Stimulated activated CD4-positive, alpha-beta T cell treated with anti-CD3 and anti-CD28 coated beads, Interleukin-12 subunit alpha, Interleukin-12 subunit beta, amount 100 ng/mL, for 4 hours (primary cell): ENCODE measurements around the gene RAD51B.

Experiments used
- DNase-seq: peaks from one replicate; pipeline ENCODE4 v3.0.0-alpha.2; 2020

RAD51B gene

DNA sequence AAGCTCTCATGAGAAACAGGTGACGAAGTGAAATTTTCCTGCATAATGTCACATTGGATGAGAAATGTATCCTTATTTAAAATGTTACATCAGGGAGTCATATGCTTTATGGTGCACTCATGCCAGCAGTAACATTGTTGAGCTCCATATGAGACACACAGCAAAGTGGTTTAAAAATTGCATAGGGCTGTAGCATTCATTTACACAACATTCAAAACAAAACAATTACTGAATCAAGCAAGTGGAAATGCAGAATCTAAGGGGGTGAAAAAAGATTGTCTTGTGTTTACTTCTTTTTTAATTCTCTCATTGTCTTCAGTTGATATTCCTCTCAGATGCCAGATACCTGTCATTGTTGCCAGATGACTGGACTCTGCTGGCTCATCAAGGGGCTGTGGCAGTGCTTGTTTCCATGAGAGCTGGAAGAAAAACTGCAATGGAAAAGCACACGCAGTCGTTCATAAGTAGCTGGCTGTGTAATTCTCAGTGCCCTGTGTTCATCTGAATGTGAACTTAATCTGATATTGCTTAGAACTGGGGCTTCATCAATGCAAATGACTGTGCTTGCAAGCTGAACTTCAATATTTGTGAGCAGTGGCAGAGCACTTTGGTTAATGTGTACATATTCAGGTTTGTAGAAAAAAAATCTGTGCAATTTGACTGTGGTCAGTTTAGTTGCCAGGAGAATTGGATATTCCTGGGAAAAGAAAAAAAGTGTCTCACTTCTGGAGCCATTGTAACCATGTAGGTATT is 305.6 kb downstream of the RAD51B start:
- DNase-seq = no peak

DNA sequence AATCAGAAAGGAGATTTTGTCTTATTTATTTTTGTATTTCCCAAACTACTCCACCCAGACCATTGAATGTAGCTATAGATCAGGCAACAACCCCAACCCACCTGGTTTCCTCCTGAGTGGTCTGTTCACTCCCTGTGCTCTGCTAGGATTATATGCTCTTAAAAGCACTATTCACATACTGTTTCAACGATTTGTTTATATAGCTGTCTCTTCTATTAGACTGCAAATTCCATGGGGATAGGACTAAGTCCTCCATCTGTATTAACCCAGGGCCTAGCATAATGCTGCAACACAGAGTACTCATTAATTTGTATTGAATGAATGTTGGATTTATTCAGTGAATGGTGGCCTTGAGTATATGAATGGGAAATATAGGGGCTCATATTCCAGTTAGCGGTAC is 307.6 kb downstream of the RAD51B start:
- DNase-seq = no peak

DNA sequence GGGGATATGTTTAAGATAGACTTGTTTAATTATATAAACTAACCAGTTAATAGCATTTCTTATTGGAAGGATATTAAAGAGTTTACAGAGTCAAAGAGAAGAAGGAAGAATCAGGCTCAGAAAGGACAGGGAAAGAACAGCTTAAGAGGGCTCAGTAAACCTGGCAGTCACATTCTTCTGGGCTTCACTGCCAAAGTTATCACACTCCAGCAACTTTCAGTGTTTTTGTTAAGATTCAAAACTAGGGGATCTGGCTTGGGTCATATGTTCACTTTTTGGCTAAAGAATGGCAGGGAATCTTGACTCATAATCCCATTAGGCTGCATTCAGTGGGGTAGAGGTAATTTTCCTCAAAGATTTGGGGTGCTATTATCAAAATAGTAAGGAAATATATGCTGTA is 312.3 kb downstream of the RAD51B start:
- no peak for DNase-seq

DNA sequence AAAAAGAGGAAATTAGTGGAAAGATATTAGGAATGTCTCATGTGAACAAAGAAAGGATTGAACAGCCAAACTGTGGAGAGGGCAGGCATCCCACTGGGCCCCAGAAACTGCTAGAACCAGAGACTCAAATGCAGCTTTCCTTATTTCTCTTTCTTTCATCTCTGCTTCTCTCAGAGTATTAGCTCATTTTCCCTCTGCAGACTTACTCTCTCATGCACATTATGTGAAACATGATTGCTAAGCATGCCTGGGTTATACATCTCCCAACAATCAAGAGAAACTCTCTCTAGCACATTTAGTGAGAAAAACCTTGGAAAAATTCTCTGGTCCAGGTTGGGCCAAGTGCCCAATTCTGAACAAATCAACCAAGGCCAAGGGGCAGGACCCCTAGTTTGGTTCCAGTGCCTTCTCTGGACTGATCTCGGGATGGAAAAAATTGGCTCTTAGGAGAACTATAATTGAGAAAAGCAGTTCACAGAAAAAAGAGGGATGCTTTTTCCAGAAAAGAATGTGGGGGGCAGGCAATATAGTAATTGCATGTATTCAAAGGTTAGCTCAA is 313.1 kb downstream of the RAD51B start:
- no peak for DNase-seq

GRCh38 chr14:68133856-68134255 is 314.3 kb downstream of the RAD51B start:
- DNase-seq = no peak

GRCh38 chr14:68135028-68135427 is 315.4 kb downstream of the RAD51B start:
- DNase-seq = no peak

DNA sequence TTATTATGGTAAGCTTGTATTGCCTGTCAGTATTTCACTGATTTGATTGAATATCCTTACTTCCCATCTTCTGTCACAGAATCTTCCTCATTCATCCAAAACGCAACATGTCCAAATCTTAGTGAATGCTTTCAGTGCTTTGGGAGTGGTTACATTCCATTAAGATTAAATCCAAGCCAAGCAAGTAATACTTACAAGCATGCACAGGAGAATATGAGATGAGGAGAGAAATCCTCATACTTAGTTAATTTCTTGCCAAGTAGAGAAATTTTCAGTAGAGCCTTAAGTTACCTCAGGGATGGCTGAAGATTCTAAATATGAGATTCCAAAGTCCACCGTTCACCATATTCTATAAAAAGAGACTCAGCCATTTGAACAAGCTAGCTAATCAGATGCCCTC is 316.0 kb downstream of the RAD51B start:
- no peak for DNase-seq

GRCh38 chr14:68137704-68138619 is 318.4 kb downstream of the RAD51B start:
- no peak for DNase-seq

- DNase-seq = no peak
Measured at GRCh38 chr14:68139431-68140075, 320.0 kb downstream of the RAD51B start.

DNA sequence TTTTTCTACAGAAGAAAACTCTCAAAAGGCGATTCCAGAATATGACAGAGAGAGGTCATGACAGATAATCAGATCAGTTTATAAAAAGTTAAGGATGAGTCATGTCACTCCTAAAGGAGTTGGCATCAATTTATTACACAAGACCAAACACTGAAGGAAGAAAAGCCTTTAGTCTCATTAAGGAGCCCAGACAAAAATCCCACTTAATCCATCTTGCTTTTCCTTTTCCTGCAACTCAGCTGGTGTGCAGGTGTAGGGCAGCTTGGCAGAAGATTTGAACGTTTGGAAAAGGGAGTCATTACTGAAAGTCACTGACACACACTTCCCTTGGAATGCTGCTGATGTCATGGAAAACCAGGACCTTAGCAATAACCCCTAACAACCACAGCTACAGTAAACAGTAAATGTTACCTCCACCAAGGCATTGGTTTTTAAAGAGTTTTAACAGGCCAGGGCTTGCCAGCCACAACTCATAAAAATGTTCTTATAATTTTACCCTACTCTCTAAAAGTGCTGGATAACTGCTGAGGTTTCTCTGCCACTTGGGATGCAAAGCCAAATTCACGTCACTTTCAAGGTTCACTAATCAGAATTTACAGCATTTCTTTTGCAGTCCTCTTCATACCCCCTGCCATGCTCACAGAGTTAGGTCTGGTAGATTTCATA is 320.6 kb downstream of the RAD51B start:
- no peak for DNase-seq

GRCh38 chr14:68140806-68141205 is 321.2 kb downstream of the RAD51B start:
- no peak for DNase-seq

DNA sequence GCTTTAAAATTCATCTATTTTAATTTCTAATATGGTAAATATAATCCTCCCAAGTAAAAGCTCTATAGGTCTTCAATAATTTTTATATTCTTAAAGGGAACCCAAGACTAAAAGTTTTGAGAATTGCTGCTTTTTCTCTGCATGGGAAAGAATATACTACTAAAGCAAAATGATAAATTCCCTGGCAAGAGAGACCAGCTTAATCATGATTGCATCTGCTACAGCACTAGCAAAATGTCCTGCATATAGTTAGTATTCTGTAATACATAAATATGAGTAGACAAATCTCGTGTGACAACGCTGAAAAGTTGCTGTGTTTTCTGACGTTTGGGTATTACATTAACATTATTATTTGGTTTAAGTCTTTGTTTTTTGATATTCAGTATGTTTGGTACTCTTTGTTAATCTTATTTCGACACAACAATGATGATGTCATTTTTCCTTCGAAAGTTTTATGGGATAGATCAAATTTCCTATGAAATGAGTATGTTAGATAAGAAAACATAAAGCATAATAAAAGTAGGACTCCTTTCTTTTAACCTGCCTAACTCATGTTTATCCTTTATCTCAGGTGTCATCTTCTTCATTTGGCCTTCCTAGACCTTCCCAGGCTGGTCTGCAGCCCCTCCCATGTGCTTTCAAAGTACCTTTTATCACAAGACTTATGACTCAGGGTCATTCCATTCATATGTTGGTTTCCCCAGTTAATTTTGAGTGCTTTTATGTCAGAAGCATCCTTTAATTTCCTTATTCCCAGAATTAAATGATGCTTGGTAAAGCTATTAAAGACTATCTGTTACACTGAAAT is 321.9 kb downstream of the RAD51B start:
- DNase-seq = no peak

DNA sequence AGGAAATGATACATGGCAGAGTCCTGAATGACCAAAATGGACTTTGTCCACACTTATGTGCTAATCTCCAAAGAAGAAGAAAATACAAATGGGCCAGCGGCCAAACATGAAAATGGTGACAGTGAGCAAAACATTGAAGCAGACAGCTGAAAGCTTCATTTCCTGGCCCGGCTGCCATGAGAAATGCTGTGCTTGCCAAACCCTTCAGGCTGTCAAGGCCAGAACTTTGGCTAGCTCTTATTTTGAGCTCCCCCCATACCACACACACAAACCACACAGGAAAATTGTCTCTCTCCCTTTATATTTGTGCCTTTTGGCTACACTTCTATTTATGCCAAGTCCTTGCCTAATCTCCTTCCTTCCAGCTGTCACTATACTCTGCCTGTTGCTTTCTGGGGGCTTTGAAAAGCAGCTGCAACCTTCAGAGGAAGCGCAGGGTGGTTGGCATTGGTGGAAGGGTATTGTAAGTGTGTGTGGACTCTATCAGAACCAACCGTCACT is 323.8 kb downstream of the RAD51B start:
- no peak for DNase-seq

DNA sequence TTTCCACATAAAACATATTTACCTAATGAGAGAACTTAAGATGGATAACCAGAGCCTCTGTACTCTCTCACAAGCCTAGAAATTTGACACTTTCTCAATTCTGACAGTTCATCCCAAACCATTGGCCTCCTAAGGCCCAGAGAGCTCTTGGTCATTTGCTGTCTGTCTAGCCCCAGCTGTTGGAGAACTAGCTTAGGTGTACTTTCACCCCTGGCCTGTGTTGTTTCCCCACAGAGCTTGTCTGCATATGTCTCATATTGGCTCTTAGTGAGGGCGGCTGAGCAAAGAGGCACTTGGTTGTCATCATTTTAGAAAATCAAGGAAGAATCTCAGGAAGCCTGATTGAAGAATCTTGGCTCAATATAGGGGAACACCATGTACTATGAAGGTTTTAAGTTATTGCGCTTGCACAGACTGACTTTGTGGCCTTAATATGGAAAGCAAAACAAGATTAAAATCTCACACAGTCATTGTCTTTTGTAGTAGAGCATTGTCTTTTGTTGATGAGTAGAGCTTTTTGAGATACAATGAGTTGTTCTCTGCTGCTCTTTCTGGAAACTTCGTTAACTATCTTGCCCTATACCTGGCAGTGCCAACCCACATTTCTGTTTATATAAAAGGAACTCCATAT is 324.6 kb downstream of the RAD51B start:
- no peak for DNase-seq

DNA sequence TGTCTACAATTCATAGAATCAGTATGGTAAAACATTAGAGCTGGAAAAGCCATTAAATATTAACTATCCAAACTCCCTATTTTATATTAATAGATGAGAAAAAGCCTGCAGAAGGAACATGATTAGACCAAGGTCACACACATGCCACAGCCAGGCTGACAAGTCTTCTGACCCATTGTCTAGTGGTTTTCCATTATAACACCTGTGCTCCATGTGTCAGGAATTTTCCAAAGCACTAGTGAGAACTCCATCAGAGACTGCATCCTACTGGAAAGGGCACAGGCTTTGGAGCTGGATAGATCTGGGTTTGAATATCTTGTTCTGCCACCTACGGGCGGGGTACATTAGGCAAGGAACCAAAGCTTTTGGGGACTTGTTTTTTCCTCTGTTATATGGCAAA is 325.5 kb downstream of the RAD51B start:
- no peak for DNase-seq

GRCh38 chr14:68145539-68145938 is 326.0 kb downstream of the RAD51B start:
- DNase-seq = no peak

DNA sequence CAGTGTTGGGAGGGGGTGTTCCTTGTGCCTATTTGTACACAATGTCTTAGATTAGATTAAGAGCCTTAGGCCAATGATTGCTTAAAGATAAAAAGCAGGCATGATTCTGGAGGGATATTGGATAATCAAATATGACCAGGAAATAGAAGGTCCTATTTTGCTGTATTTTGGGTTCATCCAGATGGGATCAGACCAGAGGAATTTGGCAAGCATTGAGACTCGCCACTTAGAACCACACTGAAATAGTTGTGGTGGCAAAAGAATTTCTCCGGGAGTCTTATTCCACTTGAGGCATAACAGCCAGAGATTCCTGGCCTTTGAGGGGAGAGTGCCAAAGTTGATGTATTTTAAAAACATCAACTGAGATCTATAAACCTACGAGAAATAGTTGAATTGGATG is 327.2 kb downstream of the RAD51B start:
- DNase-seq = no peak

- DNase-seq = no peak
Measured at GRCh38 chr14:68147303-68147702, 327.7 kb downstream of the RAD51B start.

- no peak for DNase-seq
Measured at GRCh38 chr14:68148276-68148675, 328.7 kb downstream of the RAD51B start.

GRCh38 chr14:68148763-68149162 is 329.2 kb downstream of the RAD51B start:
- no peak for DNase-seq

DNA sequence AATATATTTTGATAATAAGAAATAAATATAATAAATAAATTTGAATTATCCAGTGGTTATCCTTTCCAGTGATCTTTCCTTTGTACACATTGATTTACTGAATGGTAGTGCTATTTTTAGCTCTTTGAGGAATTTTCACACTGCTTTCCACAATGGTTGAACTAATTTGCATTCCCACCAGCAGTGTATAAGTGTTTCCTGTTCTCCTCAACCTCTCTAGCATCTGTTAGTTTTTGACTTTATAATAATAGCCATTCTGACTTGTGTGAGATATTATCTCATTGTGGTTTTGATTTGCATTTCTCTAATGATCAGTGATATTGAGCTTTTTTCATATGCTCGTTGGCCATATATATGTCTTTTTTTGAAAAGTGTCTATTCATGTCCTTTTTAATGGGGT is 333.7 kb downstream of the RAD51B start:
- no peak for DNase-seq
